ENCODE results near the gene DNASE1L2. TPM values are rescaled to one million over a fixed set of nuclear protein-coding genes. Genes with fewer than 3 reads are reported as not detected.

DNASE1L2 gene, protein sequence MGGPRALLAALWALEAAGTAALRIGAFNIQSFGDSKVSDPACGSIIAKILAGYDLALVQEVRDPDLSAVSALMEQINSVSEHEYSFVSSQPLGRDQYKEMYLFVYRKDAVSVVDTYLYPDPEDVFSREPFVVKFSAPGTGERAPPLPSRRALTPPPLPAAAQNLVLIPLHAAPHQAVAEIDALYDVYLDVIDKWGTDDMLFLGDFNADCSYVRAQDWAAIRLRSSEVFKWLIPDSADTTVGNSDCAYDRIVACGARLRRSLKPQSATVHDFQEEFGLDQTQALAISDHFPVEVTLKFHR
- 0.21 and 2.3 TPM in 2 replicates for total RNA-seq

DNA sequence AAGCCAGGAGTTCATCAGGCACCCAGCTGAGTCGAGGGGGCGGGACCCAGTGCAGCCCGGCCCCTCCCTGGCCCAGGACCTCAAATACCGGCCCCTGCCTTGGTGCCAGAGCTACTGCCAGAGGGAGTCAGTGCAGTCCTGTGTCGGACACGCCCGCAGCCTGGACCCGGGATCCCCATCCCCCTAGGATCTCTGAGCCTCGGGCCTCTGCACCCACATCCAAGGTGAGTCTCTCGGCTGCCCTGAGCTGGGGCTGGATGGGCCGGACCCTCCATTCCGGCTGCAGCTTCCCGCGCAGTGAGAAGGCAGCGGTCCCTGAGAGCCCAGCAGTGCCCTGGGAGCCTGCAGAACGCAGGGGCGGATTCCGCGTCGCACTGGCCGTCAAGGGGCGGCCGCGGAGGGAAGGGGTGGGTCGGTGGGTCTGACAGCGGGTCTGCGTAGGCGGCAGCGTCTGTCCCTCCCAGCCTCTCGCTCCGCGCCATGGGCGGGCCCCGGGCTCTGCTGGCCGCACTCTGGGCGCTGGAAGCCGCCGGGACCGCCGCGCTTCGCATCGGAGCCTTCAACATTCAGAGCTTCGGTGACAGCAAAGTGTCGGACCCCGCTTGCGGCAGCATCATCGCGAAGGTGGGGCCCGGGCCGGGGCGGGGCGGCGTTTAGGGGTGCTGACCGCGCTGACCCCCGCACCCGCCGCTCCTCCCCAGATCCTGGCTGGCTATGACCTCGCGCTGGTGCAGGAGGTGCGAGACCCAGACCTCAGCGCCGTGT lies at the start of gene DNASE1L2:
DNASE1L2 (plus strand) TSS at position 108 of the 765 bp plus-strand sequence; CDS start at position 481, 373 bp downstream.
- Histone ChIP-seq H3K27me3 (ENCODE audit: control insufficient read depth, insufficient read depth, low read length) (peaks cover 24% of the 10 kb centered on the region), H3K4me3 (ENCODE audit: low read depth, low read length) (no peak within 1 kb of the TSS), H3K36me3 (ENCODE audit: control insufficient read depth, insufficient read depth, low read length) (peaks cover 3% of the 10 kb centered on the region)
- no peak for DNase-seq (ENCODE audit: low read depth)
- TF ChIP-seq, protein P1, sequence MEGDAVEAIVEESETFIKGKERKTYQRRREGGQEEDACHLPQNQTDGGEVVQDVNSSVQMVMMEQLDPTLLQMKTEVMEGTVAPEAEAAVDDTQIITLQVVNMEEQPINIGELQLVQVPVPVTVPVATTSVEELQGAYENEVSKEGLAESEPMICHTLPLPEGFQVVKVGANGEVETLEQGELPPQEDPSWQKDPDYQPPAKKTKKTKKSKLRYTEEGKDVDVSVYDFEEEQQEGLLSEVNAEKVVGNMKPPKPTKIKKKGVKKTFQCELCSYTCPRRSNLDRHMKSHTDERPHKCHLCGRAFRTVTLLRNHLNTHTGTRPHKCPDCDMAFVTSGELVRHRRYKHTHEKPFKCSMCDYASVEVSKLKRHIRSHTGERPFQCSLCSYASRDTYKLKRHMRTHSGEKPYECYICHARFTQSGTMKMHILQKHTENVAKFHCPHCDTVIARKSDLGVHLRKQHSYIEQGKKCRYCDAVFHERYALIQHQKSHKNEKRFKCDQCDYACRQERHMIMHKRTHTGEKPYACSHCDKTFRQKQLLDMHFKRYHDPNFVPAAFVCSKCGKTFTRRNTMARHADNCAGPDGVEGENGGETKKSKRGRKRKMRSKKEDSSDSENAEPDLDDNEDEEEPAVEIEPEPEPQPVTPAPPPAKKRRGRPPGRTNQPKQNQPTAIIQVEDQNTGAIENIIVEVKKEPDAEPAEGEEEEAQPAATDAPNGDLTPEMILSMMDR (IDR thresholded peaks at IDR 0.05; ENCODE audit: insufficient read depth, low read length, poor library complexity, severe bottlenecking) = no peak

DNA sequence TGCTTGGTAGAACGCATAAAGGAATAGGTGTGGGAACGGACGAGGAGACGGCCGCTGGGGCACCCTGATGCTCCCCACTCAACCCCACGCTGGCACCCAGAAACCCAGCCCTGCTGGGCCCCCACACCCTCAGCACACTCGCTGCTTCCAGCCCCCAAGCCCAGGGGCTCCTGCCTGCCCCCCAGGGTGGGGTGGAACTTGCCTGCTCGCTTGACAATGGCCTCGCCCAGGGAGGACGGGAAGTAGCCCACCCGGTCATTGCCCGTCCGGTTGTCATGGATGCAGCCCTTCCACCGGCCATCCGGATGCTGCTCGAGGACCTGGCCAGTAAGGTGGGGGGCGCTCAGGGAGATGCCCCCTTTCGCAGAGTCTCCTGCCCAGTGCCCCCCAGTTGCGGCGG lies 49.7 kb upstream of the DNASE1L2 start:
- no peaks in the 10 kb centered on the region for H3K36me3 ChIP-seq (ENCODE audit: control insufficient read depth, insufficient read depth, low read length)
- no peaks in the 10 kb centered on the region for H3K27me3 ChIP-seq (ENCODE audit: control insufficient read depth, insufficient read depth, low read length)
- TF ChIP-seq, protein P1 (IDR thresholded peaks at IDR 0.05; ENCODE audit: insufficient read depth, low read length, poor library complexity, severe bottlenecking) = no peak
- no peak for DNase-seq (ENCODE audit: low read depth)
- H3K4me3 ChIP-seq (ENCODE audit: low read depth, low read length) = no peak overlapping the region

DNA sequence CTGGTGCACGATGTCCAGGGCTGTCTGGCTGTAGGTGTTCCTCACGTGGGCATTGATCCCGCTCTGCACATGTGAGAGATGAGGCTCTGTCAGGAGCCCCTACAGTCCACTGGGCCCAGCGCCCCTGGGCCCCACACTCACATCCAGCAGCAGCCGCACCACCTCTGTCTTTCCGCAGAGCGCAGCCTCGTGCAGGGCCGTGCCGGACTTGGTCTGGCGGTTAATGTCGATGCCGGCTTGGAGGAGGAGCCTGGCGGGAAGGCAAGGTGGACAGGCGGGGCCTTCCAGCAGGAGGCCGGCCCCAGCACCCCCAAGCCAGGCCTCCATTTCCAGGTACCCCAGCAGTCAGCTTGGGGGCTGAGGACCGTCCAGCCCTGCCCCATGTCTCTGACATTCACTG lies 49.0 kb upstream of the DNASE1L2 start:
- TF ChIP-seq, protein P1 (IDR thresholded peaks at IDR 0.05; ENCODE audit: insufficient read depth, low read length, poor library complexity, severe bottlenecking) = no peak
- no peaks in the 10 kb centered on the region for H3K27me3 ChIP-seq (ENCODE audit: control insufficient read depth, insufficient read depth, low read length)
- H3K4me3 ChIP-seq (ENCODE audit: low read depth, low read length) = no peak overlapping the region
- H3K36me3 ChIP-seq (ENCODE audit: control insufficient read depth, insufficient read depth, low read length) = no peaks in the 10 kb centered on the region
- DNase-seq (ENCODE audit: low read depth) = no peak

DNA sequence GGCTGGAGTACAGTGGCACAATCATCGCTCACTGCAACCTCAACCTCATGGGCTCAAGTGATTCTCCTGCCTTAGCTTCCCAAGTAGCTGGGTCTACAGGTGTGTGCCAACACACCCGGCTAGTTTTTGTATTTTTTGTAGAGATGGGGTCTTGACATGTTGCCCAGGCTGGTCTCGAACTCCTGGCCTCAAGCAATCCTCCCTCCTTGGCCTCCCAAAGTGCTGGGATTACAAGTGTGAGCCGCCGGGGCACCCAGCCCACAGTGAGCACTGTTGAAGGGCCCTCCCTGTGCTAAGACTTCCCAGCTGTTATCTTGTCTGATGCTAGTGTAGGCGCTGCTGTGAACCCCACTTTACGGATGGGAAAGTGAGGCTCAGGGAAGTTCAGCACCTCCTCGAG lies 47.8 kb upstream of the DNASE1L2 start:
- TF ChIP-seq, protein P1 (IDR thresholded peaks at IDR 0.05; ENCODE audit: insufficient read depth, low read length, poor library complexity, severe bottlenecking) = no peak
- Histone ChIP-seq H3K4me3 (ENCODE audit: low read depth, low read length) (no peak overlapping the region), H3K27me3 (ENCODE audit: control insufficient read depth, insufficient read depth, low read length) (no peaks in the 10 kb centered on the region), H3K36me3 (ENCODE audit: control insufficient read depth, insufficient read depth, low read length) (no peaks in the 10 kb centered on the region)
- no peak for DNase-seq (ENCODE audit: low read depth)

DNA sequence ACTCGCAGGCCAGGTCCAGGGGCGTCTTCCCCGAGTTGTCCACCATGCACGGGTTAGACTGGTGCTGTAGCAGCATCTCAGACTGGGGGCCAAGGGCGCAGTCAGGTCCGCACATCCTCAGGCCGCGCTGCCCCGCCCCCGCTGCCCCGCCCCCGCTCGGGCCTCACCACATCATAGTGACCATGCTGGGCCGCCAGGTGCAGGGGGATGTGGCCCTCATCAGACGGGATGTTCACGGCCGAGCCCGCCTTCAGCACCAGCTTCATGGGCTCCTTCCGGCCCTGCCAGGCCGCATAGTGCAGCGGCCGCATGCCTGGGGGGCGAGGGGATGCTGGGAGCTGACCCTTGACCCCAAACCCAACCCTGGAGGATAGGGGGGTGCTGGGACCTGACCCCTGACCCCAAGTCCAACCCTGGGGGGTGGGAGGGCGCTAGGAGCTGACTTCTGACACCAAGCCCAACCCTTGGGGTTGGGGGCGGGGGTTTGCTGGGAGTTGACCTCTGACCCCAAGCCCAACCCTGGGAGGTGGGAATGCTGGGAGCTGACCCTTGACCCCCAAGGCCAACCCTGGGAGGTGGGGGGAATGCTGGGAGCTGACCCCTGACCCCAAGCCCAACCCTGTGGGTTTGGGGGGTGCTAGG lies 46.9 kb upstream of the DNASE1L2 start:
- H3K4me3 ChIP-seq (ENCODE audit: low read depth, low read length) = no peak overlapping the region
- TF ChIP-seq, protein P1 (IDR thresholded peaks at IDR 0.05; ENCODE audit: insufficient read depth, low read length, poor library complexity, severe bottlenecking) = no peak
- H3K36me3 ChIP-seq (ENCODE audit: control insufficient read depth, insufficient read depth, low read length) = no peaks in the 10 kb centered on the region
- peaks cover 4% of the 10 kb centered on the region for H3K27me3 ChIP-seq (ENCODE audit: control insufficient read depth, insufficient read depth, low read length)
- DNase-seq (ENCODE audit: low read depth) = no peak
